Lower lobe of right lung (tissue), 2 donors: Measurements from ENCODE around the gene AP4M1. TPM values are rescaled to one million over a fixed set of nuclear protein-coding genes. Genes with fewer than 3 reads are reported as not detected.
A peak's percentile ranks its signal among the peaks of the same experiment; 100 is the strongest.

Source experiments
- ATAC-seq, 2 donors: fragments of 200-7000 bp; cut with Tn5 transposase; one replicate each; pipeline ENCODE4 v1.9.1; 2020 to 2022; ENCODE audit warnings: mild to moderate bottlenecking in 2 of 2, moderate library complexity in 2 of 2
- DNase-seq: peaks from one replicate; pipeline ENCODE4 v3.0.0-alpha.2; 2020
- H3K27ac ChIP-seq: fragments of 200-600 bp; one replicate; pipeline ENCODE4 v1.8.0; 2022
- H3K27me3 ChIP-seq: fragments of 200-600 bp; one replicate; pipeline ENCODE4 v1.8.0; 2022; ENCODE audit warnings: low read depth
- H3K36me3 ChIP-seq: fragments of 200-600 bp; one replicate; pipeline ENCODE4 v1.8.0; 2022; ENCODE audit warnings: mild to moderate bottlenecking
- H3K4me1 ChIP-seq: fragments of 200-600 bp; one replicate; pipeline ENCODE4 v1.8.0; 2022
- H3K4me3 ChIP-seq: fragments of 200-600 bp; one replicate; pipeline ENCODE4 v1.8.0; 2022; ENCODE audit warnings: mild to moderate bottlenecking
- H3K9me3 ChIP-seq: fragments of 200-600 bp; one replicate; pipeline ENCODE4 v1.8.0; 2022
- CTCF ChIP-seq: fragments of 200-600 bp; IDR thresholded peaks from one replicate; pipeline ENCODE4 v1.8.0; 2022; ENCODE audit warnings: antibody characterized with exemption, mild to moderate bottlenecking
- intact Hi-C: fragments of 100-400 bp; cut with DNase I; formaldehyde crosslinking; loops from one replicate; pipeline ENCODE4 v1.11.0; 2022
- total RNA-seq: library from RNA; stranded (reverse); fragmentation: NEBNext Ultra II Directional; extraction: Animal tissue kit (Norgen Biotek cat#: 25700); gene quantifications from one replicate; pipeline ENCODE4 v1.2.1, GENCODE V29; 2021
- donor health status: DM: no; HTN: yes; CAD: no; lungs with severe emphysema.

The AP4M1 gene
- total RNA-seq, 1 donor from 2014 or later, result 16.5 TPM

DNA sequence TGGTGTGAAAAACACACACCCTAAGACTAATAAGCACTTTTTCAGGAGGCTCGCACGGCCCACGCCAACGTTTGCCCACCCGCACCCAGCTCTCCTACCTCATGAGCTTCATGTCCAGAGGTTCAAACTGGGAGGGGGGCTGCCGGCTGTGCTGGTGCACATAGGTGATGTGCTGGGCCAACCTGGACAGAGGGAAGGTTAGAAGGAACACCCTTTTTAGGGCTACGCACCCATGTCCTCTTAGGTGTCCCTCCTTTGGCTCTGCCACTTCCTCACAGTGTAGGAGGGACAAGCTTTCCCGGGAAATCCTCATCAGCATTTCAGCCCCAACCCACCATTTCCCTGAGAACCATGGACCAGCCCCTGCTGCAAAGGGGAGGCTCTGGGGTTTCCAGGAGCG, 6.2 kb upstream of the AP4M1 start:
- Histone ChIP-seq H3K27ac (no peak overlapping the region), H3K4me3 (no peak overlapping the region), H3K4me1 (peaks cover 23% of the 10 kb centered on the region), H3K9me3 (no peaks in the 10 kb centered on the region), H3K36me3 (peaks cover 92% of the 10 kb centered on the region), H3K27me3 (no peaks in the 10 kb centered on the region)
- ATAC-seq (no peak), DNase-seq (no peak)
- intact Hi-C loops, result no loop called here
- no peak for TF ChIP-seq CTCF

- no peaks in the 10 kb centered on the region for H3K9me3 ChIP-seq
- H3K36me3 ChIP-seq, result peaks cover 88% of the 10 kb centered on the region
- intact Hi-C loops, result no loop called here
- no peak for ATAC-seq
- H3K27ac ChIP-seq, result no peak overlapping the region
- no peaks in the 10 kb centered on the region for H3K27me3 ChIP-seq
- DNase-seq, result no peak
- no peak for TF ChIP-seq CTCF
- H3K4me1 ChIP-seq, result peaks cover 22% of the 10 kb centered on the region
- H3K4me3 ChIP-seq, result no peak overlapping the region
These were observed 5.7 kb upstream of the AP4M1 start for GRCh38 chr7:100095704-100096103.

GRCh38 chr7:100098913-100099312, 2.5 kb upstream of the AP4M1 start:
- peaks cover 24% of the 10 kb centered on the region for H3K4me1 ChIP-seq
- no peaks in the 10 kb centered on the region for H3K27me3 ChIP-seq
- H3K9me3 ChIP-seq, result no peaks in the 10 kb centered on the region
- H3K4me3 ChIP-seq, result no peak overlapping the region
- no peak for TF ChIP-seq CTCF
- H3K36me3 ChIP-seq, result peaks cover 68% of the 10 kb centered on the region
- intact Hi-C loops, result no loop called here
- DNase-seq (no peak), ATAC-seq (no peak)
- H3K27ac ChIP-seq, result no peak overlapping the region

DNA sequence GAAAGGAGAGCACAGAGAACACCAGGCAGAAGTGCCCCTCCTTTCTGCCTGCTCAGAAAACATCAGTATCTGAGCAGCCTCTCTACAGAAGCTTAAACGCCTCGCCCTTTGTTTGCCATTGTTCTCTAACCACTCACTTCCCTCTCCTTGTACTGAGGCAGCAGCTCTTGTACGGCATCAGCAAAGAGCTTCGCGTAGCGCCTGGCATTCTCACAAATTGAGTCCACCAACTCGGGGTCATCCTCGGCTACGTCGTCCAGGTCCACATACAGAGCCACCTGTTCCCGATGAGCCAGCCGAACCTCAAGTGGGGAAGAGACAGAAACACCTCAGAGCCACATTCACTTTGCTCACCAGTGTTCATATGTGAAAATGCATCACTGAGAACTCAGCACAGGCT, 2.0 kb upstream of the AP4M1 start:
- no peak overlapping the region for H3K27ac ChIP-seq

GRCh38 chr7:100100420-100101015, 925 bp upstream of the AP4M1 start:
- Histone ChIP-seq H3K4me1 (peaks cover 24% of the 10 kb centered on the region), H3K9me3 (no peaks in the 10 kb centered on the region), H3K36me3 (peaks cover 68% of the 10 kb centered on the region), H3K27ac (peak overlapping the region; percentile 91), H3K27me3 (no peaks in the 10 kb centered on the region), H3K4me3 (peak overlapping the region; percentile 97)
- intact Hi-C loops, result no loop called here
- DNase-seq, result peak; percentile 93
- ATAC-seq, result peak; percentile 95 to 96
- TF ChIP-seq CTCF, result no peak

More for the DNA sequence above, 2.0 kb upstream of the AP4M1 start:
- no peak for TF ChIP-seq CTCF
- intact Hi-C loops, result no loop called here
- ATAC-seq, result no peak
- Histone ChIP-seq H3K4me1 (peaks cover 24% of the 10 kb centered on the region), H3K27me3 (no peaks in the 10 kb centered on the region), H3K36me3 (peaks cover 68% of the 10 kb centered on the region), H3K9me3 (no peaks in the 10 kb centered on the region), H3K4me3 (peak overlapping the region; percentile 97)
- DNase-seq, result no peak
